ENCODE results near the gene LRRC36.

LRRC36 gene

DNA sequence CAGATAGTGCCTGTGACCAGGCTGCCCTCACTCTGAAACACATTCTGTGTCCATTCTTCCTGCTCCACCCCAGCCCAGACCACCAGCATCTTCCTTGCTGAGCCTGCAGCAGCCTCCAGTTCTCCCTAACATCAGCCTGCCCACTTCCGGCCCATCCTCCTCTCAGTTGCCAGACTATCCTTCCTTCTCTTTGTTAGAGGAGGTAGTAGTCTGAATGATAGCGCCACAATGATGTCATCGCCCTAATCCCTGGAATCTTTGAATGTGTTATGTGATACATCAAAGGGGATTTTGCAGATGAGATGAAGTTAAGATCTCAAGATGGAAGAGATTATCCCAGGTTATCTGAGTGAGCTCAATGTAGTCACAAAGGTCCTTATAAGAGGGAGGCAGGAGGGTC, 92.9 kb downstream of the LRRC36 start (continued):
- TF ChIP-seq, protein P1, sequence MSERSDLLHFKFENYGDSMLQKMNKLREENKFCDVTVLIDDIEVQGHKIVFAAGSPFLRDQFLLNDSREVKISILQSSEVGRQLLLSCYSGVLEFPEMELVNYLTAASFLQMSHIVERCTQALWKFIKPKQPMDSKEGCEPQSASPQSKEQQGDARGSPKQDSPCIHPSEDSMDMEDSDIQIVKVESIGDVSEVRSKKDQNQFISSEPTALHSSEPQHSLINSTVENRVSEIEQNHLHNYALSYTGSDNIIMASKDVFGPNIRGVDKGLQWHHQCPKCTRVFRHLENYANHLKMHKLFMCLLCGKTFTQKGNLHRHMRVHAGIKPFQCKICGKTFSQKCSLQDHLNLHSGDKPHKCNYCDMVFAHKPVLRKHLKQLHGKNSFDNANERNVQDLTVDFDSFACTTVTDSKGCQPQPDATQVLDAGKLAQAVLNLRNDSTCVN (tag by site-specific recombination; optimal IDR thresholded peaks at IDR 0.05), result no peak
- TF ChIP-seq ZNF830 (tag by site-specific recombination; IDR thresholded peaks at IDR 0.05; ENCODE audit: low read depth) (no peak), ZNF501 (tag by site-specific recombination; IDR thresholded peaks at IDR 0.05) (no peak), ZNF175 (tag by site-specific recombination; IDR thresholded peaks at IDR 0.05) (no peak), ZNF121 (tag by site-specific recombination; IDR thresholded peaks at IDR 0.05) (no peak), ZBTB48 (tag by site-specific recombination; IDR thresholded peaks at IDR 0.05) (0 out of 2 replicates have a peak, but pooled peaks have one; percentile 29), ZNF555 (tag by site-specific recombination; conservative IDR thresholded peaks at IDR 0.05) (no peak), ZXDB (tag by site-specific recombination; IDR thresholded peaks at IDR 0.05) (0 out of 2 replicates have a peak, but pooled peaks have one; percentile 38), ZNF19 (tag by site-specific recombination; IDR thresholded peaks at IDR 0.05; ENCODE audit: low read depth) (no peak), SETDB1 (IDR thresholded peaks at IDR 0.05; ENCODE audit: insufficient read length, low read length) (no peak), ZNF660 (tag by site-specific recombination; IDR thresholded peaks at IDR 0.05) (no peak), ZNF654 (tag by site-specific recombination; IDR thresholded peaks at IDR 0.05; ENCODE audit: low read depth) (no peak), ZNF548 (tag by site-specific recombination; IDR thresholded peaks at IDR 0.05) (no peak), ZNF138 (tag by site-specific recombination; IDR thresholded peaks at IDR 0.05; ENCODE audit: borderline replicate concordance) (no peak), ZNF211 (tag by site-specific recombination; IDR thresholded peaks at IDR 0.05; ENCODE audit: low read depth) (no peak), ZNF701 (tag by site-specific recombination; IDR thresholded peaks at IDR 0.05) (no peak), ZNF610 (tag by site-specific recombination; IDR thresholded peaks at IDR 0.05; ENCODE audit: borderline replicate concordance) (no peak), ZNF776 (tag by site-specific recombination; IDR thresholded peaks at IDR 0.05; ENCODE audit: borderline replicate concordance) (no peak), ZNF302 (tag by site-specific recombination; IDR thresholded peaks at IDR 0.05; ENCODE audit: low read depth) (no peak), ZNF571 (tag by site-specific recombination; IDR thresholded peaks at IDR 0.05) (no peak)
- TF ChIP-seq, protein P2, sequence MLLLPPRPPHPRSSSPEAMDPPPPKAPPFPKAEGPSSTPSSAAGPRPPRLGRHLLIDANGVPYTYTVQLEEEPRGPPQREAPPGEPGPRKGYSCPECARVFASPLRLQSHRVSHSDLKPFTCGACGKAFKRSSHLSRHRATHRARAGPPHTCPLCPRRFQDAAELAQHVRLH (tag by site-specific recombination; IDR thresholded peaks at IDR 0.05), result 0 out of 2 replicates have a peak, but pooled peaks have one; percentile 30
- TF ChIP-seq, protein P3, sequence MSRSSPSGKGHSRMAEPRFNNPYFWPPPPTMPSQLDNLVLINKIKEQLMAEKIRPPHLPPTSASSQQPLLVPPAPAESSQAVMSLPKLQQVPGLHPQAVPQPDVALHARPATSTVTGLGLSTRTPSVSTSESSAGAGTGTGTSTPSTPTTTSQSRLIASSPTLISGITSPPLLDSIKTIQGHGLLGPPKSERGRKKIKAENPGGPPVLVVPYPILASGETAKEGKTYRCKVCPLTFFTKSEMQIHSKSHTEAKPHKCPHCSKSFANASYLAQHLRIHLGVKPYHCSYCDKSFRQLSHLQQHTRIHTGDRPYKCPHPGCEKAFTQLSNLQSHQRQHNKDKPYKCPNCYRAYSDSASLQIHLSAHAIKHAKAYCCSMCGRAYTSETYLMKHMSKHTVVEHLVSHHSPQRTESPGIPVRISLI (tag by site-specific recombination; IDR thresholded peaks at IDR 0.05), result no peak
- TF ChIP-seq, protein P4, sequence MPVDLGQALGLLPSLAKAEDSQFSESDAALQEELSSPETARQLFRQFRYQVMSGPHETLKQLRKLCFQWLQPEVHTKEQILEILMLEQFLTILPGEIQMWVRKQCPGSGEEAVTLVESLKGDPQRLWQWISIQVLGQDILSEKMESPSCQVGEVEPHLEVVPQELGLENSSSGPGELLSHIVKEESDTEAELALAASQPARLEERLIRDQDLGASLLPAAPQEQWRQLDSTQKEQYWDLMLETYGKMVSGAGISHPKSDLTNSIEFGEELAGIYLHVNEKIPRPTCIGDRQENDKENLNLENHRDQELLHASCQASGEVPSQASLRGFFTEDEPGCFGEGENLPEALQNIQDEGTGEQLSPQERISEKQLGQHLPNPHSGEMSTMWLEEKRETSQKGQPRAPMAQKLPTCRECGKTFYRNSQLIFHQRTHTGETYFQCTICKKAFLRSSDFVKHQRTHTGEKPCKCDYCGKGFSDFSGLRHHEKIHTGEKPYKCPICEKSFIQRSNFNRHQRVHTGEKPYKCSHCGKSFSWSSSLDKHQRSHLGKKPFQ (tag by site-specific recombination; IDR thresholded peaks at IDR 0.05), result no peak
- TF ChIP-seq, protein P5, sequence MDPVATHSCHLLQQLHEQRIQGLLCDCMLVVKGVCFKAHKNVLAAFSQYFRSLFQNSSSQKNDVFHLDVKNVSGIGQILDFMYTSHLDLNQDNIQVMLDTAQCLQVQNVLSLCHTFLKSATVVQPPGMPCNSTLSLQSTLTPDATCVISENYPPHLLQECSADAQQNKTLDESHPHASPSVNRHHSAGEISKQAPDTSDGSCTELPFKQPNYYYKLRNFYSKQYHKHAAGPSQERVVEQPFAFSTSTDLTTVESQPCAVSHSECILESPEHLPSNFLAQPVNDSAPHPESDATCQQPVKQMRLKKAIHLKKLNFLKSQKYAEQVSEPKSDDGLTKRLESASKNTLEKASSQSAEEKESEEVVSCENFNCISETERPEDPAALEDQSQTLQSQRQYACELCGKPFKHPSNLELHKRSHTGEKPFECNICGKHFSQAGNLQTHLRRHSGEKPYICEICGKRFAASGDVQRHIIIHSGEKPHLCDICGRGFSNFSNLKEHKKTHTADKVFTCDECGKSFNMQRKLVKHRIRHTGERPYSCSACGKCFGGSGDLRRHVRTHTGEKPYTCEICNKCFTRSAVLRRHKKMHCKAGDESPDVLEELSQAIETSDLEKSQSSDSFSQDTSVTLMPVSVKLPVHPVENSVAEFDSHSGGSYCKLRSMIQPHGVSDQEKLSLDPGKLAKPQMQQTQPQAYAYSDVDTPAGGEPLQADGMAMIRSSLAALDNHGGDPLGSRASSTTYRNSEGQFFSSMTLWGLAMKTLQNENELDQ (tag by site-specific recombination; IDR thresholded peaks at IDR 0.05; ENCODE audit: low read depth), result no peak
- TF ChIP-seq, protein P6, sequence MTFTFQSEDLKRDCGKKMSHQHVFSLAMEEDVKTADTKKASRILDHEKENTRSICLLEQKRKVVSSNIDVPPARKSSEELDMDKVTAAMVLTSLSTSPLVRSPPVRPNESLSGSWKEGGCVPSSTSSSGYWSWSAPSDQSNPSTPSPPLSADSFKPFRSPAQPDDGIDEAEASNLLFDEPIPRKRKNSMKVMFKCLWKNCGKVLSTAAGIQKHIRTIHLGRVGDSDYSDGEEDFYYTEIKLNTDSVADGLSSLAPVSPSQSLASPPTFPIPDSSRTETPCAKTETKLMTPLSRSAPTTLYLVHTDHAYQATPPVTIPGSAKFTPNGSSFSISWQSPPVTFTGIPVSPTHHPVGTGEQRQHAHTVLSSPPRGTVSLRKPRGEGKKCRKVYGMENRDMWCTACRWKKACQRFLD (tag by site-specific recombination; IDR thresholded peaks at IDR 0.05), result no peak
- TF ChIP-seq, protein P7, sequence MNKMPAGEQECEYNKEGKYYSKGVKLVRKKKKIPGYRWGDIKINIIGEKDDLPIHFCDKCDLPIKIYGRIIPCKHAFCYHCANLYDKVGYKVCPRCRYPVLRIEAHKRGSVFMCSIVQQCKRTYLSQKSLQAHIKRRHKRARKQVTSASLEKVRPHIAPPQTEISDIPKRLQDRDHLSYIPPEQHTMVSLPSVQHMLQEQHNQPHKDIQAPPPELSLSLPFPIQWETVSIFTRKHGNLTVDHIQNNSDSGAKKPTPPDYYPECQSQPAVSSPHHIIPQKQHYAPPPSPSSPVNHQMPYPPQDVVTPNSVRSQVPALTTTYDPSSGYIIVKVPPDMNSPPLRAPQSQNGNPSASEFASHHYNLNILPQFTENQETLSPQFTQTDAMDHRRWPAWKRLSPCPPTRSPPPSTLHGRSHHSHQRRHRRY (tag by site-specific recombination; IDR thresholded peaks at IDR 0.05), result no peak
- TF ChIP-seq, protein P8, sequence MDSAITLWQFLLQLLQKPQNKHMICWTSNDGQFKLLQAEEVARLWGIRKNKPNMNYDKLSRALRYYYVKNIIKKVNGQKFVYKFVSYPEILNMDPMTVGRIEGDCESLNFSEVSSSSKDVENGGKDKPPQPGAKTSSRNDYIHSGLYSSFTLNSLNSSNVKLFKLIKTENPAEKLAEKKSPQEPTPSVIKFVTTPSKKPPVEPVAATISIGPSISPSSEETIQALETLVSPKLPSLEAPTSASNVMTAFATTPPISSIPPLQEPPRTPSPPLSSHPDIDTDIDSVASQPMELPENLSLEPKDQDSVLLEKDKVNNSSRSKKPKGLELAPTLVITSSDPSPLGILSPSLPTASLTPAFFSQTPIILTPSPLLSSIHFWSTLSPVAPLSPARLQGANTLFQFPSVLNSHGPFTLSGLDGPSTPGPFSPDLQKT (IDR thresholded peaks at IDR 0.05; ENCODE audit: borderline replicate concordance, low read depth, low read length), result no peak
- TF ChIP-seq, protein P9, sequence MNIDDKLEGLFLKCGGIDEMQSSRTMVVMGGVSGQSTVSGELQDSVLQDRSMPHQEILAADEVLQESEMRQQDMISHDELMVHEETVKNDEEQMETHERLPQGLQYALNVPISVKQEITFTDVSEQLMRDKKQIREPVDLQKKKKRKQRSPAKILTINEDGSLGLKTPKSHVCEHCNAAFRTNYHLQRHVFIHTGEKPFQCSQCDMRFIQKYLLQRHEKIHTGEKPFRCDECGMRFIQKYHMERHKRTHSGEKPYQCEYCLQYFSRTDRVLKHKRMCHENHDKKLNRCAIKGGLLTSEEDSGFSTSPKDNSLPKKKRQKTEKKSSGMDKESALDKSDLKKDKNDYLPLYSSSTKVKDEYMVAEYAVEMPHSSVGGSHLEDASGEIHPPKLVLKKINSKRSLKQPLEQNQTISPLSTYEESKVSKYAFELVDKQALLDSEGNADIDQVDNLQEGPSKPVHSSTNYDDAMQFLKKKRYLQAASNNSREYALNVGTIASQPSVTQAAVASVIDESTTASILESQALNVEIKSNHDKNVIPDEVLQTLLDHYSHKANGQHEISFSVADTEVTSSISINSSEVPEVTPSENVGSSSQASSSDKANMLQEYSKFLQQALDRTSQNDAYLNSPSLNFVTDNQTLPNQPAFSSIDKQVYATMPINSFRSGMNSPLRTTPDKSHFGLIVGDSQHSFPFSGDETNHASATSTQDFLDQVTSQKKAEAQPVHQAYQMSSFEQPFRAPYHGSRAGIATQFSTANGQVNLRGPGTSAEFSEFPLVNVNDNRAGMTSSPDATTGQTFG (tag by site-specific recombination; IDR thresholded peaks at IDR 0.05; ENCODE audit: borderline replicate concordance), result no peak
